Measurements from ENCODE around the gene CIB1. TPM values are rescaled to one million over a fixed set of nuclear protein-coding genes. Genes with fewer than 3 reads are reported as not detected.
"Not testable (repeated sequence)": the region's sequence is repeated elsewhere in the genome, so short reads cannot be mapped to it uniquely, and the experiment has no call there.

The CIB1 gene
- polyA plus RNA-seq (2012; ENCODE audit: low read depth, missing spikeins), result 88.7 TPM

DNA sequence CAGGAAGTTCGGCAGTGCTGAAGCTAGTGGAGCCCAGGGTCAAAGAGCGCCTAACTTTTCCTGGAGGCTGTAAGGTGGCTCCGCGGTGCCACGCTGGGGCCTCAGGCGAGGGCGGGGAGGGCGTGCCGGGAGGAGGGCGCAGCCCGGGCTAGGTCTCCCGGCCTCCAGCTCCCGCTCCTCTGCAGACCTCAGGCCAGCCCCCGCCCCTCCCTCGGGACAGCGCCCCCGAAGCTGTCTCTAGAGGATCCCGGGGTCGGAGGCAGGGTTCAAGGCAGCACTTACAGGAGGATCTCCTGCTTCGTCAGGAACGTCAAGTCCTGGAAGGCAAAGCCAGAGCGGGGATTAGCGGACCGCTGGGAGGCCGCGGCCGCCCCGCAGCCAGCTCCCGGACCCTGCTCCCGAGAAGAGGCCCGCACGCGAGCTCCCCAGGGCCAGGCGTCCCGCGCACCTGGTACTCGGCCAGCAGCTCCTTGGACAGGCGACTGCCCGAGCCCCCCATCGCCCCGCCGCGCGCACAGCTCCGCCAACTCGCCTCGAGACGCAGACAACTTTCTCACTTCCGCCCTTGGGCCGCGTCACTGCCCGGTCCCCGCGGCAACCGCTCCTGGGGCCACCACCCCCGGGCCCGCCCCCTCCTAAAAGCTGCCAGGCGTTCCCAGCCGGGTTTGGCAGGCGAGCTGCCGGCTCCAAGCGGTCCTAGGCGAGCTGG, at the start of gene CIB1:
TSS of gene CIB1 (minus strand) at position 555 of the 709 bp plus-strand sequence. CDS start at position 499, 56 bp downstream.
- FAIRE-seq, result peak; percentile 92
- TF ChIP-seq POLR2AphosphoS5 (IDR thresholded peaks at IDR 0.05; ENCODE audit: low read depth, low read length) (peak; percentile 70), SPI1 (IDR thresholded peaks at IDR 0.05; ENCODE audit: low read depth, low read length) (peak; percentile 91), TAF1 (IDR thresholded peaks at IDR 0.05; ENCODE audit: low read depth, low read length) (no peak; the same call in none of the 2 replicates), POU2F2 (IDR thresholded peaks at IDR 0.05; ENCODE audit: low read depth, low read length) (no peak), POLR2A (IDR thresholded peaks at IDR 0.05; ENCODE audit: low read depth, low read length) (peak; percentile 32; the same call in 1 of the 2 replicates), PAX5 (IDR thresholded peaks at IDR 0.05; ENCODE audit: insufficient read depth, low read length, severe bottlenecking) (peak; percentile 56)

DNA sequence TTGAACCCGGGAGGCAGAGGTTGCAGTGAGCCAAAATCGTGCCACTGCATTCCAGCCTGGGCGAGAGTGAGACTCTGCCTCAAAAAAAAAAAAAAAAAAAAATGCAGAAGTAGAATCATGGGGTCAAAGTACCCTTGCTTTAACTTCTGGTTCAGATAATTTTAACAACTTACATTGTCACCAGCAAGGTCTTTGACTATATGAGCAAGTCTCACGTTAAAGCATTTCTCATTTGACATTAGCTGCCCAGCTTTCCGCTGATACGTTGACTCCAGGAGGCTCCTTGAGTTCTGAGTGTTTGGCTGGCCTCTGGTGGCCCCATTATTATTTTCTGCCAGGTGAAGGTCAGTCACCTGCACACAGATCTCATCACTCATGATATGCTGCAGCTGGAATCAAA, 47.9 kb upstream of the CIB1 start:
- not testable (repeated sequence) for DNase-seq (ENCODE audit: insufficient read length, low spot score); FAIRE-seq

More for the DNA sequence above, at the start of gene CIB1:
- peak; percentile 98 for DNase-seq (ENCODE audit: insufficient read length, low spot score)

DNA sequence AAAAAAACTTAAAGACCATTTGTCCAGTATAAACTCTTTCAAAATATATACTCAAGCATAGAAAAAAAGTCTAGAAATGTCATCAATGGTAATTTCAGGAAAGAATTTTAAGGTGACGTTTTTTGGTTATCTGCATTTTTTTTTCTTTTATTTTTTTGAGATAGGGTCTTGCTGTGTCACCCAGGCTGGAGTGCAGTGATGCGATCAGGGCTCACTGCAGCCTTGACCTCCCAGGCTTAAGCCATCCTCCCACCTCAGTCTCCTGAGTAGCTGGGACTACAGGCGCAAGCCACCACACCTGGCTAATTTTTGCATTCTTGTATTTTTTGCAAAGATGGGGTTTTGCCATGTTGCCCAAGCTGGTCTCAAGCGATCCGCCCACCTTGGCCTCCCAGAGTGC, 47.0 kb upstream of the CIB1 start:
- not testable (repeated sequence) for FAIRE-seq; DNase-seq (ENCODE audit: insufficient read length, low spot score)

DNA sequence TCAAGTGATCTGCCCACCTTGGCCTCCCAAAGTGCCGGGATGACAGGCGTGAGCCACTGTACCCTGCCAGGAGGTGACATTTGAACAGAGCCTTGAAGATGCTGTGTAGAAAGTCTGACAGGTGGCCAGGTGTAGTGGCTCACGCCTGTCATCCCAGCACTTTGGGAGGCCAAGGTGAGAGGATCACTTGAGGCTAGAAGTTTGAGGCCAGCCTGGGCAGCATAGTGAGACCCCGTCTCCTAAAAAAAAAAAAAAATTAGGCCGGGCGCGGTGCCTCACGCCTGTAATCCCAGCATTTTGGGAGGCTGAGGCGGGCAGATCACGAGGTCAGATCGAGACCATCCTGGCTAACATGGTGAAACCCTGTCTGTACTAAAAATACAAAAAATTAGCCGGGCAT, 44.7 kb upstream of the CIB1 start:
- FAIRE-seq; DNase-seq (ENCODE audit: insufficient read length, low spot score): not testable (repeated sequence)

DNA sequence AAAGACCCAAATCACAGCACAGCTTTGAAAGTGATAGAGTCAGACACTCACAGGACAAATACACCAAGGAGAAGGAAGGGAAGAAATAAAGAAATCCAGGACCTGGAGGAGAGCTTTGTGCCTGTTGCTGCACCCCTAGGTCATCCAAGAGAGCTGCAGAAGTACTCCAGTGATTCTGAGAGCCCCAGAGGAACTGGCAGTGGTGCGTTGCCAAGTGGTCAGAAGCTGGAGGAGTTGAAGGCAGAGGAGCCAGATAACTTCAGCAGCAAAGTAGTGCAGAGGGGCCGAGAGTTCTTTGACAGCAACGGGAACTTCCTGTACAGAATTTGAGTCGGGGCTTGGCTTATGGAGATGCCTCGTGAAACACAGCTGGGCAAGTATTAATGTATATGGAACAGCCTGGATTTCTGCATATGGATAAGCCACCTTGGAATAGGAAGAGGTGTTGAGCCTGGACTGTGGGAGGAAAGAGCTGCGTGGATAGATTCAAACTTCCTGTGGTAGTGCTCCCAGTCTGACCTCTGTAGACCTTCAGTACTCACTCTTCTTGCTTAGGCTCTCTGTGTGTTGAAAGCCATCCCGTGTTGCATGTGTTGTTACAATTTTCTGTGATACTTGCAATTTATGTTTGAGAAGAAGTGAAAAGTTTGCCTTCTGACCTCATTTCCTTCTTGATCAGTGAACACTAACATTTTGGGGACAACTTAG, 37.9 kb upstream of the CIB1 start:
- TF ChIP-seq POU2F2 (IDR thresholded peaks at IDR 0.05; ENCODE audit: low read depth, low read length) (no peak), SPI1 (IDR thresholded peaks at IDR 0.05; ENCODE audit: low read depth, low read length) (no peak), TAF1 (IDR thresholded peaks at IDR 0.05; ENCODE audit: low read depth, low read length) (no peak), POLR2A (IDR thresholded peaks at IDR 0.05; ENCODE audit: low read depth, low read length) (no peak), POLR2AphosphoS5 (IDR thresholded peaks at IDR 0.05; ENCODE audit: low read depth, low read length) (no peak), PAX5 (IDR thresholded peaks at IDR 0.05; ENCODE audit: insufficient read depth, low read length, severe bottlenecking) (no peak)
- FAIRE-seq (no peak), DNase-seq (ENCODE audit: insufficient read length, low spot score) (no peak)

DNA sequence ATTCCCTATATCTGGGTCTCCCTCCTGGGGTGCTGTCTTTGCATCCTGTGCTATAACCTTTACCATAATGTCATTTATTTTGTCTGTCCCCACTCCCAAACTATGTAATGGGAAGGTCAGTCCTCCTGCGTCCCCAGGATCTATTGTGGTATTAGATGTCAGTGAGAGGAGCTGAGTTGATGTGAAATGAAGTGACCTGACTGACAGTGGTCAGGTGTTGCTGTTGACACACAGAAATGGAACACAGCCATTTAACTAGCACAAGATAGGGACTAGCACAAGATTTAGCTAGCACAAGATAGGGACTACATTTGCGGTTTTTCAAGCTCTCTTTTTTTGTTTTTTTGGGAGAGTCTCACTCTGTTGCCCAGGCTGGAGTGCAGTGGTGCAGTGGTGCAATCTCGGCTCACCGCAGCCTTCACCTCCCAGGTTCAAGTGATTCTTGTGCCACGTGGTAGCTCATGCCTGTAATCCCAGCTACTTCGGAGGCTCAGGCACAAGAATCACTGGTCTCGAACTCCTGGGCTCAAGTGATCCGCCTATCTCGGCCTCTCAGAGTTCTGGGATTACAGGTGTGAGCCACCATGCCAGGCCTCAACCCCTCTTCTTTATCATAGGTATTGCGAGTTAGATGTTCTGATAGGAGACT, 36.9 kb upstream of the CIB1 start:
- DNase-seq (ENCODE audit: insufficient read length, low spot score), result no peak
- no peak for TF ChIP-seq SPI1 (IDR thresholded peaks at IDR 0.05; ENCODE audit: low read depth, low read length)
- no peak for TF ChIP-seq TAF1 (IDR thresholded peaks at IDR 0.05; ENCODE audit: low read depth, low read length)
- TF ChIP-seq POLR2A (IDR thresholded peaks at IDR 0.05; ENCODE audit: low read depth, low read length), result no peak
- no peak for TF ChIP-seq POLR2AphosphoS5 (IDR thresholded peaks at IDR 0.05; ENCODE audit: low read depth, low read length)
- TF ChIP-seq POU2F2 (IDR thresholded peaks at IDR 0.05; ENCODE audit: low read depth, low read length), result no peak
- TF ChIP-seq PAX5 (IDR thresholded peaks at IDR 0.05; ENCODE audit: insufficient read depth, low read length, severe bottlenecking), result no peak
- FAIRE-seq, result no peak

DNA sequence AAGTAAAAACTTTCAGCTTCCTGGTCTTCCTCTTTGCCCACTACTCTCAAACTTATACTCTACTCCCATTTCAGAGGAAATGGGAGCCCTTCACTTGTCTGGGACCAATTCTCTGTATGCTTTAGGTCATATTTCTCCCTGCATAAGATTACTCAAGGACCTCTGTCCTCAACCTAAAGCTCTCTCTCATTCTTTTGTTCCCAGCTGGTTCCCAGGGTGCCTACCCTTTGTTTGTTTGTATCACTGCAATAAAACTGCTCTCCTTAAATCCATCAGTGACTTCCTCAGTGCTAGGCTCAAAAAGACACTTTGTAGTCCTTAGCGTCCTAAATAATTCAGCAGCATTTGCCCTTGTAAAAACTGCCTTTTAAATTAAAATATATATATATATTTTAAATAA, 34.7 kb upstream of the CIB1 start:
- DNase-seq (ENCODE audit: insufficient read length, low spot score) (no peak), FAIRE-seq (no peak)
- no peak for TF ChIP-seq TAF1 (IDR thresholded peaks at IDR 0.05; ENCODE audit: low read depth, low read length)
- TF ChIP-seq PAX5 (IDR thresholded peaks at IDR 0.05; ENCODE audit: insufficient read depth, low read length, severe bottlenecking), result no peak
- TF ChIP-seq POLR2AphosphoS5 (IDR thresholded peaks at IDR 0.05; ENCODE audit: low read depth, low read length), result no peak
- TF ChIP-seq POU2F2 (IDR thresholded peaks at IDR 0.05; ENCODE audit: low read depth, low read length), result no peak

DNA sequence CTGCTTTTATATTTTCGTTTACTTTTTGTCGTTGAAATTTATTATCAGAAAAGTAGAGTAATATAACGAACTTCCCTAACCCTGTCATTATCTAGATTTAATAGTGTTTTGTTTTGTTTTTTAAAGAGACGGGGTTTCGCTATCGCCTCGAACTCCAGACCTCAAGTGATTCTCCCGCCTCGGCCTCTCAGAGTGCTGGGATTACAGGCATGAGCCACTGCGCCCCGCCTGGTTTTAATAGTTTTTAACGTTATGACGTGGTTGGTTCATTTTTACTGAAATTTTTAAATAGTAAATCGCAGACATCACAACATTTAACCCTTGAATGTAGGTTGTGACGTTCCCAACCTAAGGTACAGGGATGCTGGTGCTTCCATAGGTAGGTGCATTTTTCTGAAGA, 32.7 kb upstream of the CIB1 start:
- DNase-seq (ENCODE audit: insufficient read length, low spot score), result no peak
- FAIRE-seq, result no peak
- TF ChIP-seq POLR2AphosphoS5 (IDR thresholded peaks at IDR 0.05; ENCODE audit: low read depth, low read length) (no peak), POLR2A (IDR thresholded peaks at IDR 0.05; ENCODE audit: low read depth, low read length) (no peak), TAF1 (IDR thresholded peaks at IDR 0.05; ENCODE audit: low read depth, low read length) (no peak), PAX5 (IDR thresholded peaks at IDR 0.05; ENCODE audit: insufficient read depth, low read length, severe bottlenecking) (no peak), SPI1 (IDR thresholded peaks at IDR 0.05; ENCODE audit: low read depth, low read length) (no peak), POU2F2 (IDR thresholded peaks at IDR 0.05; ENCODE audit: low read depth, low read length) (no peak)

DNA sequence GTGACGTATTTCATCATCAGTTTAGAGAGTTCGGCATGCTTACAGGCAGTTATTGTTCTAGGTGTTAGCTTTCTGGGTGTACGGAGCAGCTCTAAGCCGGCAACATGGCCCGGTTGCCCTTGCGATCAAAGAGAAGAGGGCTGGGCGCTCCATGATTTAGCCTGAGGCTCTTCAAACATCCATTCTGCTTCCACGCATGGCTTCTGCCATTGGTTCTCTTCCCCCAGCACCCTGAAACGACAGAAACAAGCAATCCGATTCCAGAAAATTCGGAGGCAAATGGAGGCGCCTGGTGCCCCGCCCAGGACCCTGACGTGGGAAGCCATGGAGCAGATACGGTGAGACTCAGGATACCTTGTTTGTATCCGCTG, 32.3 kb upstream of the CIB1 start:
- no peak for DNase-seq (ENCODE audit: insufficient read length, low spot score)
- FAIRE-seq, result no peak
- no peak for TF ChIP-seq TAF1 (IDR thresholded peaks at IDR 0.05; ENCODE audit: low read depth, low read length)
- TF ChIP-seq POLR2AphosphoS5 (IDR thresholded peaks at IDR 0.05; ENCODE audit: low read depth, low read length), result no peak
- no peak for TF ChIP-seq POLR2A (IDR thresholded peaks at IDR 0.05; ENCODE audit: low read depth, low read length)
- TF ChIP-seq SPI1 (IDR thresholded peaks at IDR 0.05; ENCODE audit: low read depth, low read length), result no peak
- TF ChIP-seq PAX5 (IDR thresholded peaks at IDR 0.05; ENCODE audit: insufficient read depth, low read length, severe bottlenecking), result no peak
- no peak for TF ChIP-seq POU2F2 (IDR thresholded peaks at IDR 0.05; ENCODE audit: low read depth, low read length)

All from GM12891 (cell line).